Activated CD4-positive, alpha-beta T cell treated with anti-CD3 and anti-CD28 coated beads, Interleukin-2, amount 10 ng/mL, durations not matched to agents 24 days and 14 days (primary cell): ENCODE results near the gene RPAP2. TPM values are rescaled to one million over a fixed set of nuclear protein-coding genes. Genes with fewer than 3 reads are reported as not detected.

Experiments used
- DNase-seq: peaks from one replicate; pipeline ENCODE4 v3.0.0; 2022
- H3K27ac Mint-ChIP-seq: one replicate; pipeline ENCODE4 v1.8.0; 2022; ENCODE audit warnings: mild to moderate bottlenecking, mixed read lengths
- H3K27me3 Mint-ChIP-seq: one replicate; pipeline ENCODE4 v1.8.0; 2022; ENCODE audit warnings: mixed read lengths
- H3K36me3 Mint-ChIP-seq: one replicate; pipeline ENCODE4 v1.8.0; 2022; ENCODE audit warnings: low read depth, mild to moderate bottlenecking, mixed read lengths
- H3K4me1 Mint-ChIP-seq: one replicate; pipeline ENCODE4 v1.8.0; 2021; ENCODE audit warnings: mixed read lengths
- H3K4me3 Mint-ChIP-seq: one replicate; pipeline ENCODE4 v1.8.0; 2022; ENCODE audit warnings: mild to moderate bottlenecking, moderate library complexity, mixed read lengths
- H3K9me3 Mint-ChIP-seq: one replicate; pipeline ENCODE4 v1.8.0; 2021; ENCODE audit warnings: mixed read lengths
- intact Hi-C: fragments of 100-400 bp; cut with micrococcal nuclease; formaldehyde crosslinking; loops from one replicate; pipeline ENCODE4 v1.15.1; 2023
- total RNA-seq: library from RNA; stranded (reverse); gene quantifications from 2 replicates; pipeline ENCODE4 v1.2.3, GENCODE V29; 2022

RPAP2 gene
- total RNA-seq, 1 donor from 2014 or later, result 46.8 TPM

DNA sequence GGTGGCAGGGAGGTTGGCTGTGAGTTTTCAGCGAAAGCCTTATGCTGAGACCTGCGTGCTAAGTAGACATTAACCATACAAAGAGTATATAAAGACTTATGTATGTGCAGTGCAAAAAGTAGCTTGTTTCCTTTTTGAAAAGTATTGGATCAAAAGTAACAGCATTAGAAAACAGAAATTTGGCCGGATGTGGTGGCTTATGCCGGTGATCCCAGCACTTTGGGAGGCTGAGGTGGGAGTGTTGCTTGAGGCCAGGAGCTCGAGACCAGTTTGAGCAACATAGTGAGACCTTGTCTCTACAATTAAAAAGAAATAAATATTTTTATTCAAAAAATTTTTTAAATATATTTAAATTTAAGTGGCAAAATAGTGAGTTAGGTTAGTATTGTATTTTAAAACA is 2.2 kb downstream of the RPAP2 start:
- H3K27ac Mint-ChIP-seq, result no peak overlapping the region
- peaks cover 36% of the 10 kb centered on the region for H3K36me3 Mint-ChIP-seq
- no peaks in the 10 kb centered on the region for H3K27me3 Mint-ChIP-seq
- intact Hi-C loops, result no loop called here
- DNase-seq, result no peak
- peaks cover 7% of the 10 kb centered on the region for H3K9me3 Mint-ChIP-seq
- H3K4me3 Mint-ChIP-seq, result peak overlapping the region; percentile 34
- H3K4me1 Mint-ChIP-seq, result peaks cover 38% of the 10 kb centered on the region

DNA sequence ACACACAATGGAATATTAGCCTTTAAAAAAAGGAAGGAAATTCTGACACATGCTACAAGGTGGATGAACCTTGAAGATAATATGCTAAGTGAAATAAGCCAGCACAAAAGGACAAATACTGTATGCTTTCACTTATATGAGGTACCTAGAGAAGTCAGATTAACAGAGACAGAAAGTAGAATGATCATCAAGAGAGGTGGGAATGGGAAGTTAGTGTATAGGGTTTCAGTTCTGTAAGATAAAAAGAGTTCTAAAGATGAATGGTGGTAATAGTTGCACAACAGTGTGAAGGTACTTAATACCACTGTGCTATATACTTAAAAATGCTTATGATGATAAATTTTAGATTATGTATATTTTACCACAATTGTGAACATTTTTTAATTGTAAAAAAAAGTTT is 7.2 kb downstream of the RPAP2 start:
- Mint-ChIP-seq H3K9me3 (no peaks in the 10 kb centered on the region), H3K4me1 (peaks cover 20% of the 10 kb centered on the region), H3K36me3 (peaks cover 36% of the 10 kb centered on the region), H3K27ac (no peak overlapping the region), H3K4me3 (no peak overlapping the region), H3K27me3 (no peaks in the 10 kb centered on the region)
- DNase-seq, result no peak
- intact Hi-C loops, result no loop called here

DNA sequence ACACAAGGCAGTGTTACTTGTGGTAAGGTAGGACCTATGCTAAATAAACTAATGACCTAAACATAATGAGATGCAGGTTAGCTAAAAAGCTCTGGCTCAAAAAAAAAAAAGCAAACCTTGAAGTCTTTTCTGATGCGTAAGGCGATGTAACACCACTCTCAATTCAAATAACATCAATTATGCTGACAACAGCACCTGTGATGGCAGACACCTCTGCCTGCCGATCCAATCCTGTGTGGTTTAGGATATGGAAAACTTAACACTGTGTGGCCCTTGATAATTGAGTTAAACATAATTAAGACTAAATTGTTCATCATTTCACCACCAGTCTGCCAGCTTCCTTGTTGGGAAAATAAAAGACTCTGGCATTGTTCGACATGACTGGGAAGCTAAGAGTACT is 9.1 kb downstream of the RPAP2 start:
- peaks cover 3% of the 10 kb centered on the region for H3K9me3 Mint-ChIP-seq

DNA sequence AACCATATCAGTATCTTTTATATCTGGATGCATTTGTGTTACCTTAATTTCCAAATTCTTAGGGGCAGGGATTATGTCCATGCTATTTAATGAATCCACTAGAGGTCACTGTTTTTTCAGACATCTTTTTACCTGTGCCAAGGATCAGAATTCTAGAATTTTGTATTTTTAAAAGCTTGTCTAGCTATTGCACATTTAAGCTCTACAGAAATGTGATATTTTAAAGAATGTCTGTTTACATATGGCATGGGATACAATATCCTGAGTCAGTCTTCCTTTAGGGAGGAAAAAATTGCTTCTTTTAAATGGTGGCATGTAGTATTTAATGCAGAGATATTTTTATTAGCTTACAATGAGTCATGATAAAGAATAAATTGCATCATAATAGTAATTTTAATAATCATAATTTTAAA is 11.3 kb downstream of the RPAP2 start:
- Mint-ChIP-seq H3K9me3 (peaks cover 3% of the 10 kb centered on the region), H3K27me3 (no peaks in the 10 kb centered on the region), H3K36me3 (peaks cover 53% of the 10 kb centered on the region), H3K27ac (no peak overlapping the region), H3K4me1 (peaks cover 34% of the 10 kb centered on the region), H3K4me3 (no peak overlapping the region)
- DNase-seq, result no peak
- intact Hi-C loops, result loop anchor here (1.0 to 10.0 kb wide), 3 partner anchors 289 to 555 kb away; no protein-coding TSS in a partner anchor

More for the DNA sequence above, 9.1 kb downstream of the RPAP2 start:
- Mint-ChIP-seq H3K4me3 (no peak overlapping the region), H3K4me1 (peaks cover 21% of the 10 kb centered on the region), H3K27me3 (no peaks in the 10 kb centered on the region), H3K27ac (no peak overlapping the region), H3K36me3 (peaks cover 43% of the 10 kb centered on the region)
- DNase-seq, result no peak
- intact Hi-C loops, result no loop called here

DNA sequence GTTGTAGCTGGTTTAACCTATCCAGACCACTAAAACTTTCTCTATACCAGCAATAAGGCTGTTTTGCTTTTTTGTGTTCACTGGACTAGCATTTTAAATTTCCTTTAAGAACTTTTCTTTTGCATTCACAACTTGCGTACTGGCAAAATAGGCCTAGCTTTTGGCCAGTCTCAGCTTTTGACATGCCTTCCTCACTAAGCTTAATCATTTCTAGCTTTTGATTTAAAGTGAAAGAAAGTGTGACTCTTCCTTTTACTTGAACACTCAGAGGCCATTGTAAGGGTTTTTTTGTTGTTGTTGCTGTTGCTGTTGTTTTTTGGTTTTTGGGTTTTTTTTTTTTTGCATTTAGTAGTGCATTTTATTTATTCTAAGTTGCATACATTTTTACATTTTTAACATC is 15.2 kb downstream of the RPAP2 start:
- DNase-seq, result peak; percentile 67
- intact Hi-C loops, result loop anchor here (1.0 to 10.0 kb wide), 4 partner anchors 51 to 559 kb away; no protein-coding TSS in a partner anchor
- Mint-ChIP-seq H3K27me3 (no peaks in the 10 kb centered on the region), H3K4me1 (peaks cover 63% of the 10 kb centered on the region), H3K36me3 (peaks cover 53% of the 10 kb centered on the region), H3K27ac (peak overlapping the region; percentile 89), H3K4me3 (peak overlapping the region; percentile 55), H3K9me3 (peaks cover 3% of the 10 kb centered on the region)

DNA sequence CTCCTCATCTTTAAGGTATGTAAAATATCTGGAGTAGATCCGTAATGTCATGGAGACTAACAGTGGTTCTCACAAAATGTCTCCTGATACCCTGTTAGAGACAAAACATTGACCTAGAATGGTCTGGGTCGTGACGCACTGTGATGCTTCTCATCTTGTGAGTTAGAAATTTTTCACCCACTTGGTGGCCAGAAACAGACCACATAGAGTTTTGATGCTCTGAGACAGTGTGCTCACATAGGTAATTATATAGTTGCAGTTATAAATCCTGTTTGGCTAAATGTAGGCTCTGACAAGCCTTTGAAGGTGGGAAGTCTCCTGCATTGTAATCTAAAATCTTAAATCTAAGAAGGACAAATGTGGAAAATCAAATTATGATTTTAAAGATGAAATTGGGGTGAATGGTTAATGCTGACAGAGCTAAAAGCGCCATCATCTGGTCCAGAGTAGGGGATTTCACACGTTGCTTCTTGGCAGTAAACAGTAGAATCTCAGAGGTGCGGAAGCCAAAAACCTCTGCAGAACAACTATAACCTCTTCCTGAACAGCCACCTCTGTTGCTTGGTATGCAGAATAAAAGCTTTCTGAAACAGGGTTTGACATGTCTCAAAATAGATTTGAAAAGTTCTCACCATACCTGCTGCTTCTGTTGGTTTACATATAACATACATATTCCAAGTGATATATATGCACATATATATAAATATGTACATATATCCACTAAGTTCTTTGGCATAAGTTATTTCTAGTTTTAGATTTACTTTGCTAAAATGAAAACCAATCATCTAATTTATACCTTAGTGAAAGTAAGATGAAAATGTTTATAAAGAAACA is 17.1 kb downstream of the RPAP2 start:
- intact Hi-C loops, result loop anchor here (1.0 to 10.0 kb wide), 9 partner anchors 8 to 561 kb away; partner anchors contain the start of gene RPAP2
- peaks cover 60% of the 10 kb centered on the region for H3K4me1 Mint-ChIP-seq

DNA sequence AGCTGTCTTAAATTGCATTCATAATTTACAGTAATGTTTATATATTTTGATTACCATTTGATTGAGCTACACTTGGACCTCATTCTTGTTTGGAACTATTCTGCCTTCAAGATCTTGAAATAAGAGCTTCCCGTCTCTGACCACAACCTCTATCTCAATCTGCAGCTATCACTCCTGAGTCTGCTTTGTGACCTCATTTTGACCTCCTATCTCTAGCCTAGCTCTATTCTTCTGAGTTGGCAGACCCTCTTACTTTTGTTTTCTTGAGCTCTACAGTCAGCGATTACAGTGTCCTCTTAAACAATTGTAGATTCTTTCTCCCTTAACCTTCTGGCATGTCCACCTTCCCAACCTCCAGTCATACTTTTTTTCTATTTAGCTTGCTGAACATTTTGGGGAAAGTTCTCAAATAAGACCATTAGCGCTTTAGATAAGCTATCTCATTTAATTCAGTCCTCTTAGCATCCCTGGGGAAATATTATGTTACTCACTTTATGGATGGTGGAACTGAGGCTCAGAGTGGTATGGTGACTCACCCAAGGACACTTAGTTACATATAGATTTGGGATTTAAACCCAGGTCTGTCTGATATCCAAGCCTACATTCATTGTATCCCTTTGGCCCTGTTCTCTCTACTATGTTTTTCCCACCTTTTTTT is 19.1 kb downstream of the RPAP2 start:
- peaks cover 54% of the 10 kb centered on the region for H3K4me1 Mint-ChIP-seq
- H3K9me3 Mint-ChIP-seq, result peaks cover 4% of the 10 kb centered on the region
- no peaks in the 10 kb centered on the region for H3K27me3 Mint-ChIP-seq
- intact Hi-C loops, result loop anchor here (2.0 to 10.0 kb wide), 4 partner anchors 15 to 563 kb away; no protein-coding TSS in a partner anchor
- peak overlapping the region; percentile 76 for H3K27ac Mint-ChIP-seq
- peak; percentile 76 for DNase-seq
- peaks cover 49% of the 10 kb centered on the region for H3K36me3 Mint-ChIP-seq
- peak overlapping the region; percentile 61 for H3K4me3 Mint-ChIP-seq

More for the DNA sequence above, 17.1 kb downstream of the RPAP2 start:
- peaks cover 58% of the 10 kb centered on the region for H3K36me3 Mint-ChIP-seq
- H3K27me3 Mint-ChIP-seq, result no peaks in the 10 kb centered on the region
- DNase-seq, result peak; percentile 88
- H3K9me3 Mint-ChIP-seq, result peaks cover 8% of the 10 kb centered on the region
- peak overlapping the region; percentile 68 for H3K4me3 Mint-ChIP-seq
- H3K27ac Mint-ChIP-seq, result peak overlapping the region; percentile 92

DNA sequence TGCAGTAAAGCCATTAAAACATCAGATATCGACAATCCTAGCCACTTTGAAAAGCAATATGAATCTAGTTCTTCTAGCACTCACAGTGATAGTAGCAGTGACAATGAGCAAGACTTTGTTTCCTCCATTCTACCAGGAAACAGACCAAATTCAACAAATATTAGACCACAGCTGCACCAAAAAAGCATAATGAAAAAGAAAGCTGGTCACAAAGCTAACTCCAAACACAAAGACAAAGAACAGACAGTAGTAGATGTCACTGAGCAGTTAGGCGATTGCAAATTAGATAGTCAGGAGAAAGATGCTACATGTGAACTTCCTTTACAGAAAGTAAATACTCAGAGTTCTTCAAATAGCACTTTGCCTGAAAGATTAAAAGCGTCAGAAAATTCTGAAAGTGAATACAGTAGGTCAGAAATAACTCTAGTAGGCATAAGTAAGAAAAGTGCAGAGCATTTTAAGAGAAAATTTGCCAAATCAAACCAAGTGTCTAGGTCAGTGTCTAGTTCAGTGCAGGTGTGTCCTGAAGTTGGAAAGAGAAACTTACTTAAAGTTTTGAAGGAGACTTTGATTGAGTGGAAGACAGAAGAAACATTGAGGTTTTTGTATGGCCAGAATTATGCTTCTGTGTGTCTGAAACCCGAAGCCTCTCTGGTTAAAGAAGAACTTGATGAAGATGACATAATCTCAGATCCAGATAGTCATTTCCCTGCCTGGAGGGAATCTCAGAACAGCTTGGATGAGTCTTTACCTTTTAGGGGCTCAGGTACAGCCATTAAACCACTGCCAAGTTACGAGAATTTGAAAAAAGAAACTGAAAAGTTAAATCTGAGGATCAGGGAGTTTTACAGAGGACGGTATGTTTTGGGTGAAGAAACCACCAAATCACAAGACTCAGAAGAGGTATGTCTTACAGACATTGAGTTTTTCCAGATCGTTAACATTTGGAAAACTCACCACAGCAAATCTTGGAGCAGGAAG is 24.9 kb downstream of the RPAP2 start:
- DNase-seq, result peak; percentile 68
- peak overlapping the region; percentile 91 for H3K27ac Mint-ChIP-seq

DNA sequence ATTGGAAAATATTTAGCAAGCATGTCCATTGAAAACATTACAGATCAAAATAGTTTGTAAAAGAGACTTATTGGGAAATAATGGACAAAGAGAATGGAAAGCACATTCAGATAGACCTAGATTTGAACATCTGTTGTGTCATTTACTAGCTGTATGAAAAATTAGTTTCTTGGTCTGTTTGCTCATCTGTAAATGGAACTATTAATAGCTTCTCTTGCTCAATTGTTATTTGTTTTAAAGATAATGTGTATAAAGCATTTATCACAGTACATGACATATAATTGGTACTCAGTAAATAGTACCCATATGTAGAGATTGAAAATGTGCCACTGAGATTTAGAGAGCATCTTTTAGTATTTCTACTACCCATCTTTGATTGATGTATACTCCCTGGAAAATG is 25.9 kb downstream of the RPAP2 start:
- Mint-ChIP-seq H3K4me1 (peaks cover 20% of the 10 kb centered on the region), H3K4me3 (peak overlapping the region; percentile 47), H3K27me3 (no peaks in the 10 kb centered on the region), H3K27ac (peak overlapping the region; percentile 91), H3K9me3 (peaks cover 23% of the 10 kb centered on the region), H3K36me3 (peaks cover 76% of the 10 kb centered on the region)
- intact Hi-C loops, result loop anchor here (1.0 kb wide), 2 partner anchors 8 to 9 kb away; no protein-coding TSS in a partner anchor
- DNase-seq, result no peak

More for the DNA sequence above, 24.9 kb downstream of the RPAP2 start:
- intact Hi-C loops, result loop anchor here (1.0 kb wide), 2 partner anchors 7 to 10 kb away; no protein-coding TSS in a partner anchor
- H3K27me3 Mint-ChIP-seq, result no peaks in the 10 kb centered on the region
- peaks cover 26% of the 10 kb centered on the region for H3K4me1 Mint-ChIP-seq
- peak overlapping the region; percentile 54 for H3K4me3 Mint-ChIP-seq
- H3K9me3 Mint-ChIP-seq, result peaks cover 24% of the 10 kb centered on the region
- H3K36me3 Mint-ChIP-seq, result peaks cover 73% of the 10 kb centered on the region

DNA sequence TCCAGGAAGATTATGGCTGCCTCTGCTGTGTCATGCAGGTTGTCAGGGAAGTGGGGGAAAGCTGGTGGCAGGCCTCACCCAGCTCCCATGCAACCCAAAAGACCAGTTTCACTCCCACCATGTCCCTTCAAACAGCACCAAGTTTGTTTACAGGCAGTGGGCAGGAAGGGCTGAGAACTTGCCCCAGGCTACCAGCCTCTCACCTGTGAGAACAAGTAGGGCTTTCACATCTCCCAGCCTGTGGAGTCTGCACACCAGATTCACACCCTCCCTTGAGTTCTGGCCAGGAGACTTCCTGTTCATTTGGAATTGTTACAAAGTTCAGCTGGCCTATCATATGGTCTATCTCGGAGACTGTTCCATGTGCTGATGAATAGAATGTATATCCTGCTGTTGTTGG is 27.8 kb downstream of the RPAP2 start:
- H3K4me1 Mint-ChIP-seq, result peaks cover 32% of the 10 kb centered on the region
- peaks cover 29% of the 10 kb centered on the region for H3K9me3 Mint-ChIP-seq
- intact Hi-C loops, result no loop called here
- H3K36me3 Mint-ChIP-seq, result peaks cover 77% of the 10 kb centered on the region
- no peak overlapping the region for H3K27ac Mint-ChIP-seq
- no peak for DNase-seq
- no peaks in the 10 kb centered on the region for H3K27me3 Mint-ChIP-seq
- H3K4me3 Mint-ChIP-seq, result no peak overlapping the region

DNA sequence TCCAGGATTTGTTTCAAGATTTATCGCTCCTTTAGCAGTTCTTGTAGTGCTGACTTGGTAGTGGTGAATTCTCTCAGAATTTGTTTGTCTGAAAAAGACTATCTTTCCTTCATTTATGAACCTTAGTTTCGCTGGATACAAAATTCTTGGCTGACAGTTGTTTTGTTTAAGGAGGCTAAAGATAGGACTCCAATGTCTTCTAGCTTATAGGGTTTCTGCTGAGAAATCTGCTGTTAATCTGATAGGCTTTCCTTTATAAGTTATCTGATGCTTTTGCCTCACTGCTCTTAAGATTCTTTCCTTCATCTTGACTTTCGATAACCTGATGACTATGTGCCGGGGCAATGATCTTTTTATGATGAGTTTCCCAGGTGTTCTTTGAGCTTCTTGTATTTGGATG is 28.9 kb downstream of the RPAP2 start:
- Mint-ChIP-seq H3K9me3 (peaks cover 29% of the 10 kb centered on the region), H3K27me3 (no peaks in the 10 kb centered on the region), H3K36me3 (peaks cover 79% of the 10 kb centered on the region), H3K4me1 (peaks cover 35% of the 10 kb centered on the region), H3K4me3 (no peak overlapping the region), H3K27ac (no peak overlapping the region)
- intact Hi-C loops, result no loop called here
- no peak for DNase-seq

DNA sequence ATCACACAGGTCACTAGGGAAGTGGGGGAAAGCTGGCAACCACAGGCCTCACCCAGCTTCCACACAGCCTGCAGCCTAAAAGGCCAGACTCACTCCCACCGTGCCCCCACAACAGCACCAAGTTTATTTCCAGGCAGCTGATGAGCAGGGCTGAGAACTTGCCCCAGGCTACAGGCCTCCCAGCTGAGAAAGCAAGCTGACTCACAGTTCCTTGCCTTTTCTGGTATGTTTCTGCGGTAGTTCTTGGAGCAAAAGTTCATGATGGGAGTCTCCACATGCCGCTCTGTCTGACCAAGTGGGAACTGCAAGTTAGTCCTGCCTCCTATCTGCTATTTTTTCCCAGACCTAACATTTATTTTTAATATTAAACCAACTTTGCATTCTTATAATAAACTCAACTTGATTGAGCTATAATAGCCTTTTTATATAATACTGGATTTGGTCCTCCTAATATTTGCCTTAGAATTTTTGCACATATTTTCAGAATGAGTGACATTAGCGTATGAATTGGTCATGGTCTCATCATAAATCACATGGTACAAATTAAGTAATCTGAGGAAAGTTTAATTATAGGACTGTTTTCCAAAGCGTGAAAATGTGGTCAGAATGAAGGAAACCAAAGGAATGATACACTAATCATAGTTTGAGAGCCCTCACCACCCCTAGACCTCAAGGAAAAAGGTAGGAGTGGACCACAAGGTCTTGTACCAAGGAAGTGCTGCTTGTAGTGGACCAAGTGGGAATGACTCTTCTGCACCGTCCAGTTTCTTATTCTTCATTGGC is 30.7 kb downstream of the RPAP2 start:
- H3K27me3 Mint-ChIP-seq, result no peaks in the 10 kb centered on the region
- H3K27ac Mint-ChIP-seq, result no peak overlapping the region

More for the DNA sequence above, 30.7 kb downstream of the RPAP2 start:
- Mint-ChIP-seq H3K36me3 (peaks cover 81% of the 10 kb centered on the region), H3K9me3 (peaks cover 29% of the 10 kb centered on the region), H3K4me3 (no peak overlapping the region), H3K4me1 (peaks cover 29% of the 10 kb centered on the region)
- intact Hi-C loops, result loop anchor here (5.0 kb wide), 1 partner anchor 38 kb away; no protein-coding TSS in a partner anchor
- DNase-seq, result no peak
